HCT116 (cell line): Measurements from ENCODE around the gene DMRTA2. TPM values are rescaled to one million over a fixed set of nuclear protein-coding genes. Genes with fewer than 3 reads are reported as not detected.

Experiments used
- ATAC-seq: fragments of 200-7000 bp; cut with Tn5 transposase; 2 replicates; pipeline ENCODE4 v1.9.1; 2020; ENCODE audit warnings: mild to moderate bottlenecking, moderate library complexity
- BruUV-seq: library from RNA; stranded (reverse); fragments of 400-500 nt; replicated peaks from 2 replicates; lab custom pipeline; 2021; lab: Mats Ljungman, UMichigan
- CTCF ChIA-PET: fragments of 300-600 bp; sonication (Branson Sonifier 250); formaldehyde crosslinking; loops from one replicate; lab custom pipeline; 2021; ENCODE audit warnings: antibody characterized with exemption; lab: Charles Lee
- POLR2A ChIA-PET: fragments of 300-600, 350-600 bp; sonication (Branson Sonifier 250); formaldehyde crosslinking; loops from one replicate; lab custom pipeline; 2021; ENCODE audit warnings: antibody characterized with exemption; lab: Charles Lee
- RAD21 ChIA-PET, 2 experiments: fragments of 300-600 bp; sonication (Branson Sonifier 250); formaldehyde crosslinking; loops; one replicate each; lab custom pipeline; 2023; ENCODE audit warnings: low total read pairs in 2 of 2; ENCODE audit not compliant: uncharacterized antibody in 2 of 2, unreplicated experiment in 2 of 2, low non-redundant PET in 1 of 2; lab: Charles Lee
- DNase-seq: peaks from one replicate; pipeline ENCODE4 v3.0.0-alpha.2; 2010; ENCODE audit warnings: low read depth, low spot score
- H2AFZ ChIP-seq: fragments of 200-600 bp; shearing (Covaris generic), sonication (generic); 2 replicates; pipeline ENCODE4 v1.6.1; 2017; ENCODE audit warnings: low read depth, mixed run types, mixed read lengths, antibody characterized with exemption, low read length; ENCODE audit not compliant: poor library complexity, severe bottlenecking
- H3K27ac ChIP-seq: 2 replicates; pipeline ENCODE4 v1.5.1; 2012; ENCODE audit warnings: low read depth, low read length
- H3K27me3 ChIP-seq: fragments of 200-600 bp; sonication (generic); 2 replicates; pipeline ENCODE4 v1.6.1; 2016; ENCODE audit warnings: mixed run types, low read length, mixed read lengths; ENCODE audit not compliant: insufficient read depth
- H3K36me3 ChIP-seq, 2 experiments: fragments of 200-500 bp in 1 of 2; fragments of 200-600 bp in 1 of 2; sonication (Bioruptor generic) in 1 of 2; sonication (generic) in 1 of 2; 2 replicates each; pipeline versions ENCODE4 v1.5.1 to v1.6.1; 2014 to 2016; ENCODE audit warnings: low read length in 2 of 2, inconsistent platforms in 1 of 2, mixed read lengths in 1 of 2, mixed run types in 1 of 2; ENCODE audit not compliant: insufficient read depth in 2 of 2, control insufficient read depth in 1 of 2
- H3K4me1 ChIP-seq, 2 experiments: fragments of 200-600 bp in 1 of 2; sonication (generic) in 1 of 2; 2 replicates each; pipeline versions ENCODE4 v1.5.1 to v1.6.1; 2012 to 2017; ENCODE audit warnings: low read length in 2 of 2, inconsistent platforms in 1 of 2, mild to moderate bottlenecking in 1 of 2, mixed read lengths in 1 of 2, mixed run types in 1 of 2, moderate library complexity in 1 of 2; ENCODE audit not compliant: insufficient read depth in 2 of 2, control insufficient read depth in 1 of 2
- H3K4me2 ChIP-seq: fragments of 200-600 bp; sonication (generic); 2 replicates; pipeline ENCODE4 v1.6.1; 2017; ENCODE audit warnings: mixed run types, low read length, mixed read lengths
- H3K4me3 ChIP-seq, 2 experiments: fragments of 200-600 bp in 1 of 2; sonication (generic) in 1 of 2; replicated peaks in 1 of 2; 2 replicates each; pipeline ENCODE4 v1.5.1; 2011 to 2016; ENCODE audit warnings: low read length in 2 of 2, control low read depth in 1 of 2, low read depth in 1 of 2, mild to moderate bottlenecking in 1 of 2, mixed read lengths in 1 of 2, mixed run types in 1 of 2
- H3K79me2 ChIP-seq: fragments of 200-600 bp; sonication (generic); 2 replicates; pipeline ENCODE4 v1.6.1; 2017; ENCODE audit warnings: mild to moderate bottlenecking, mixed run types, low read length, moderate library complexity, mixed read lengths; ENCODE audit not compliant: insufficient read depth
- H3K9ac ChIP-seq: fragments of 200-600 bp; sonication (generic); 2 replicates; pipeline ENCODE4 v1.6.1; 2016; ENCODE audit warnings: low read length, mixed read lengths
- H3K9me2 ChIP-seq: fragments of 200-600 bp; sonication (generic), shearing (Covaris generic); 2 replicates; pipeline ENCODE4 v1.6.1; 2017; ENCODE audit warnings: mixed run types, mild to moderate bottlenecking, moderate library complexity; ENCODE audit not compliant: insufficient read depth
- H3K9me3 ChIP-seq, 2 experiments: fragments of 200-500 bp in 1 of 2; fragments of 200-600 bp in 1 of 2; sonication (Bioruptor generic) in 1 of 2; sonication (generic) in 1 of 2; 2 replicates each; pipeline ENCODE4 v1.6.1; 2014 to 2017; ENCODE audit warnings: low read length in 2 of 2, mixed read lengths in 2 of 2, inconsistent platforms in 1 of 2, low read depth in 1 of 2, mild to moderate bottlenecking in 1 of 2, mixed run types in 1 of 2, moderate library complexity in 1 of 2; ENCODE audit not compliant: control insufficient read depth in 1 of 2, insufficient read depth in 1 of 2
- H4K20me1 ChIP-seq: fragments of 200-600 bp; sonication (generic), shearing (Covaris generic); 2 replicates; pipeline ENCODE4 v1.6.1; 2017; ENCODE audit warnings: mixed run types, mild to moderate bottlenecking, moderate library complexity; ENCODE audit not compliant: insufficient read depth
- ATF3 ChIP-seq: IDR thresholded peaks from 2 replicates; pipeline ENCODE4 v1.6.1; 2012
- ELF1 ChIP-seq: IDR thresholded peaks from 2 replicates; pipeline ENCODE4 v1.6.1; 2012; ENCODE audit warnings: low read depth, borderline replicate concordance
- EZH2 ChIP-seq: fragments of 200-600 bp; sonication (generic); IDR thresholded peaks from 2 replicates; pipeline ENCODE4 v1.6.1; 2017; ENCODE audit warnings: antibody characterized with exemption, mixed run types
- FOSL1 ChIP-seq: IDR thresholded peaks from 2 replicates; pipeline ENCODE4 v1.6.1; 2012; ENCODE audit warnings: low read depth
- MAX ChIP-seq: IDR thresholded peaks from 2 replicates; pipeline ENCODE4 v1.6.1; 2012
- SP1 ChIP-seq: IDR thresholded peaks from 2 replicates; pipeline ENCODE4 v1.6.1; 2012; ENCODE audit warnings: low read depth
- SRF ChIP-seq: IDR thresholded peaks from 2 replicates; pipeline ENCODE4 v1.6.1; 2012; ENCODE audit warnings: low read depth
- TCF7L2 ChIP-seq: IDR thresholded peaks from 2 replicates; pipeline ENCODE4 v1.7.0; 2011; ENCODE audit warnings: borderline replicate concordance, inconsistent platforms; ENCODE audit not compliant: insufficient read depth, insufficient read length; ENCODE audit errors: extremely low read depth
- ZFX ChIP-seq: fragments of 450-650 bp; IDR thresholded peaks from 2 replicates; pipeline ENCODE4 v1.6.1; 2017
- intact Hi-C: fragments of 100-400 bp; cut with micrococcal nuclease; formaldehyde crosslinking; loops from 2 replicates; pipeline ENCODE4 v1.10.0; 2022
- total RNA-seq: library from RNA; stranded (reverse); gene quantifications from one replicate; pipeline ENCODE4 v1.2.1, GENCODE V29; 2021; ENCODE audit not compliant: unreplicated experiment

DMRTA2 gene
- total RNA-seq, 1 experiment from 2014 or later, result not detected

GRCh38 chr1:50427818-50428779, 4.9 kb upstream of the DMRTA2 start:
- H4K20me1 ChIP-seq, result no peaks in the 10 kb centered on the region
- no TSS peak for BruUV-seq
- ChIA-PET POLR2A (no interaction called here), CTCF (no interaction called here), RAD21 (no interaction called here)
- ATAC-seq (no peak), DNase-seq (no peak)
- TF ChIP-seq SP1 (no peak), FOSL1 (no peak), EZH2 (no peak), ZFX (no peak), SRF (no peak), MAX (no peak), TCF7L2 (no peak), ELF1 (no peak), ATF3 (no peak)
- H3K27ac ChIP-seq, result no peak overlapping the region
- no peak overlapping the region for H3K9ac ChIP-seq
- H3K4me1 ChIP-seq, result no peaks in the 10 kb centered on the region
- H2AFZ ChIP-seq, result no peak overlapping the region
- no peaks in the 10 kb centered on the region for H3K36me3 ChIP-seq
- intact Hi-C loops, result no loop called here
- no peak overlapping the region for H3K4me3 ChIP-seq
- no peak overlapping the region for H3K4me2 ChIP-seq
- no peaks in the 10 kb centered on the region for H3K9me2 ChIP-seq
- no peaks in the 10 kb centered on the region for H3K79me2 ChIP-seq
- H3K27me3 ChIP-seq, result no peaks in the 10 kb centered on the region
- no peaks in the 10 kb centered on the region for H3K9me3 ChIP-seq
